Natural killer cell (primary cell): ENCODE results near the gene LBP. TPM values are rescaled to one million over a fixed set of nuclear protein-coding genes. Genes with fewer than 3 reads are reported as not detected.

Experiments
- ATAC-seq, 3 donors: fragments of 150-1000 bp in 2 of 3; fragments of 200-7000 bp in 1 of 3; cut with Tn5 transposase; 1 replicate in 1 of 3; 2 replicates in 2 of 3; pipeline ENCODE4 v1.10.0; 2021; ENCODE audit warnings: mild to moderate bottlenecking in 2 of 3, moderate library complexity in 2 of 3
- DNase-seq, 2 donors: peaks; one replicate each; pipeline versions ENCODE4 v3.0.0 to v3.0.0-alpha.2; 2013 to 2021; ENCODE audit warnings: mixed read lengths in 1 of 2
- H3K27ac ChIP-seq: one replicate; pipeline ENCODE4 v1.5.1; 2013; ENCODE audit warnings: mild to moderate bottlenecking, low read length
- H3K27me3 ChIP-seq: one replicate; pipeline ENCODE4 v1.6.1; 2013; ENCODE audit warnings: low read length; ENCODE audit not compliant: control insufficient read depth, insufficient read depth
- H3K36me3 ChIP-seq: one replicate; pipeline ENCODE4 v1.6.1; 2013; ENCODE audit warnings: low read length; ENCODE audit not compliant: control insufficient read depth, insufficient read depth
- H3K4me1 ChIP-seq: one replicate; pipeline ENCODE4 v1.6.1; 2013; ENCODE audit warnings: low read length; ENCODE audit not compliant: control insufficient read depth, insufficient read depth
- H3K4me3 ChIP-seq: one replicate; pipeline ENCODE4 v1.5.1; 2013; ENCODE audit warnings: low read length
- H3K9me3 ChIP-seq: one replicate; pipeline ENCODE4 v1.6.1; 2013; ENCODE audit warnings: low read length; ENCODE audit not compliant: control insufficient read depth, insufficient read depth
- H3K27ac Mint-ChIP-seq, 2 donors: one replicate each; pipeline ENCODE4 v1.8.0; 2022; ENCODE audit warnings: mild to moderate bottlenecking in 2 of 2, mixed read lengths in 2 of 2, moderate library complexity in 1 of 2
- H3K27me3 Mint-ChIP-seq, 2 donors: one replicate each; pipeline ENCODE4 v1.8.0; 2022; ENCODE audit warnings: low read depth in 2 of 2, mixed read lengths in 2 of 2
- H3K36me3 Mint-ChIP-seq: one replicate; pipeline ENCODE4 v1.8.0; 2022; ENCODE audit warnings: mixed read lengths
- H3K4me1 Mint-ChIP-seq, 2 donors: one replicate each; pipeline ENCODE4 v1.8.0; 2022; ENCODE audit warnings: mixed read lengths in 2 of 2
- H3K4me3 Mint-ChIP-seq: one replicate; pipeline ENCODE4 v1.8.0; 2022; ENCODE audit warnings: mild to moderate bottlenecking, moderate library complexity, mixed read lengths
- H3K9me3 Mint-ChIP-seq, 2 donors: one replicate each; pipeline ENCODE4 v1.8.0; 2022; ENCODE audit warnings: mixed read lengths in 2 of 2
- WGBS: methylation state at CpG from one replicate; pipeline ENCODE4 v1.1.7; 2013; ENCODE audit warnings: missing lambda C conversion rate; ENCODE audit not compliant: insufficient coverage; 5-methylcytosine and 5-hydroxymethylcytosine counted together
- intact Hi-C: fragments of 100-400 bp; cut with micrococcal nuclease; formaldehyde crosslinking; loops from one replicate; pipeline ENCODE4 v1.14.2; 2022
- total RNA-seq, 4 donors: library from RNA; stranded (reverse); fragments of 120-200 nt in 1 of 4; gene quantifications; one replicate each; pipeline versions ENCODE4 v1.2.3 to v1.2.4, GENCODE V29; 2013 to 2022
- TF ChIP-seq, protein P1 (sequence below): fragments of 200-600 bp; IDR thresholded peaks from one replicate; pipeline ENCODE4 v1.8.0; 2022; ENCODE audit warnings: antibody characterized with exemption

The LBP gene
- total RNA-seq, 3 donors from 2014 or later (not counting 1 experiment from before 2014, with no cell fraction given) = not detected

DNA sequence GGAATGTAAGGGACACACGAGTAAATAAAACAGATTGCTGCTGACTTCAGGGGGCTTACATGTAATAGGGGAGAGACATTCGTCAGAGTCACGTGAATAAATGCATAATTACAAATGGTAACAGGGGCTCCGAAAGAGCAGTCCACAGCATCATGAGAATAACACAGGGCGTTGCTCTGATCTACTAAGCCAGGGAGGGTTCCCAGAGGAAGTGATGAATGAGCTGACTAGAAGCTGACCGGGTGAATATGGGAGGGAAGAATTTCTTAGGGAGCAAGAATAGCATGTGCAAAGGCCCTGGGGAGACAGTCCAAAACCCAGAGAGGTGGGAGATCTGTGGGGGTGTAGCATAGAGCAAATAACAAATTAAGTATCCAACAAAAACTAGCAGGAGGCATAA lies 39.9 kb upstream of the LBP start:
- intact Hi-C loops = no loop called here
- Mint-ChIP-seq H3K9me3 (no peaks in the 10 kb centered on the region), H3K4me3 (no peak overlapping the region), H3K4me1 (peaks cover 18 to 30% of the 10 kb centered on the region in 2 donors), H3K27me3 (peaks cover 24 to 48% of the 10 kb centered on the region in 2 donors), H3K27ac (no peak overlapping the region), H3K36me3 (no peaks in the 10 kb centered on the region)
- Histone ChIP-seq H3K27me3 (peaks cover 12% of the 10 kb centered on the region), H3K4me1 (peaks cover 16% of the 10 kb centered on the region), H3K9me3 (no peaks in the 10 kb centered on the region), H3K4me3 (no peak overlapping the region), H3K36me3 (no peaks in the 10 kb centered on the region), H3K27ac (no peak overlapping the region)
- WGBS = 82% methylated on average over 6 of the region's 6 CpGs
- ATAC-seq (no peak), DNase-seq (no peak)
- TF ChIP-seq, protein P1, sequence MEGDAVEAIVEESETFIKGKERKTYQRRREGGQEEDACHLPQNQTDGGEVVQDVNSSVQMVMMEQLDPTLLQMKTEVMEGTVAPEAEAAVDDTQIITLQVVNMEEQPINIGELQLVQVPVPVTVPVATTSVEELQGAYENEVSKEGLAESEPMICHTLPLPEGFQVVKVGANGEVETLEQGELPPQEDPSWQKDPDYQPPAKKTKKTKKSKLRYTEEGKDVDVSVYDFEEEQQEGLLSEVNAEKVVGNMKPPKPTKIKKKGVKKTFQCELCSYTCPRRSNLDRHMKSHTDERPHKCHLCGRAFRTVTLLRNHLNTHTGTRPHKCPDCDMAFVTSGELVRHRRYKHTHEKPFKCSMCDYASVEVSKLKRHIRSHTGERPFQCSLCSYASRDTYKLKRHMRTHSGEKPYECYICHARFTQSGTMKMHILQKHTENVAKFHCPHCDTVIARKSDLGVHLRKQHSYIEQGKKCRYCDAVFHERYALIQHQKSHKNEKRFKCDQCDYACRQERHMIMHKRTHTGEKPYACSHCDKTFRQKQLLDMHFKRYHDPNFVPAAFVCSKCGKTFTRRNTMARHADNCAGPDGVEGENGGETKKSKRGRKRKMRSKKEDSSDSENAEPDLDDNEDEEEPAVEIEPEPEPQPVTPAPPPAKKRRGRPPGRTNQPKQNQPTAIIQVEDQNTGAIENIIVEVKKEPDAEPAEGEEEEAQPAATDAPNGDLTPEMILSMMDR = no peak

DNA sequence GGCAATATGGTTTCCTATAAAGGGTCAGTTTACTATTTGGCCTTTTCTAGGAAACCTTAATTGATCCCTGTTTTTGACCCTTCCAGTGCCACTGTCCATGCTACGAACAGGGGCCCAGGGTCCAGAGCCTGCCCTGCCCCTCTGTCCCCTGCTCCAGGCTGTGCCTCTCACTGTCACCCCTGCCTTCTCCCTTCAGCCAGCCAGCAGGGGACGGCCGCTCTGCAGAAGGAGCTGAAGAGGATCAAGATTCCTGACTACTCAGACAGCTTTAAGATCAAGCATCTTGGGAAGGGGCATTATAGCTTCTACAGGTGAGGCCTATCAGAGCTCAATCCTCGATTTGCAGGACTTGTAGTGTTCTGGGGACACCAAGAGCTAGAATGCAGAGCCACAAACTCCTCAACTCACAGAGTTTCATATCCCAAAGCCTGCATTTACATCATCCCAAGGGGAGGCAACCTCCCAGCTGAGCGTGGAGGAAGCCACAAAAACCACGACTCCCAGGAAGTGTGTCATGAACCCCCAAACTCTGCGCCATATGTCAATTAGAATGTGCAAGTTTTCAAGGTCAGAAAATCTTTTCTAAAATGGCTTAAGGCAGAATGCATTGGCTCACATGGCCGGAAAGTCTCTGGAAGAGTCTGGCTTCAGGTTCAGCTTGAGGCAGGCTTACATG lies 38.8 kb upstream of the LBP start:
- Mint-ChIP-seq H3K9me3 (no peaks in the 10 kb centered on the region), H3K27me3 (peaks cover 19 to 38% of the 10 kb centered on the region in 2 donors), H3K4me1 (peaks cover 18 to 28% of the 10 kb centered on the region in 2 donors), H3K27ac (no peak overlapping the region), H3K36me3 (no peaks in the 10 kb centered on the region), H3K4me3 (no peak overlapping the region)
- ATAC-seq (no peak), DNase-seq (no peak)
- H3K9me3 ChIP-seq = no peaks in the 10 kb centered on the region
- no peak overlapping the region for H3K27ac ChIP-seq
- TF ChIP-seq, protein P1 = no peak
- H3K36me3 ChIP-seq = no peaks in the 10 kb centered on the region
- intact Hi-C loops = no loop called here
- peaks cover 16% of the 10 kb centered on the region for H3K4me1 ChIP-seq
- 60% methylated on average over 8 of the region's 8 CpGs for WGBS
- no peak overlapping the region for H3K4me3 ChIP-seq
- peaks cover 12% of the 10 kb centered on the region for H3K27me3 ChIP-seq

DNA sequence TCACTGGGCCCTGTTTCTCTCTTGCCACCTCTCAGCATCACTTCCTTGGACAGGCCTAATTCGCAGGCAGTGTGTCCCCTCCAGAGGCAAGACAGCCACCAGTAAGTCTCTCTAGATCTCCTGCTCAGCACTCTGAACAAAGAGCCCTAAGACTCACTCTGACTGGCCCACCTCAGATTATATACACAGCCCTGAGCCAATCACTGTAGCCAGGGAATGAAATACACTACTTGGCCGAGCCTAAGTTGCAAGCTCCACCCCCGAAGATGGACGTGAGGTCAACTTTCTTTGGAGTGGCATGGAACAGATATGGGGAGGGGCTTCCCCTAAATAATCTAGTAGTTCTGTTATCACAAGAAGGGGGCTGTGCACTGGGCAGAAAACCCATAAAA lies 38.2 kb upstream of the LBP start:
- no peak for DNase-seq
- 75% methylated on average over 4 of the region's 4 CpGs for WGBS
- Histone ChIP-seq H3K27ac (no peak overlapping the region), H3K4me1 (peaks cover 16% of the 10 kb centered on the region), H3K9me3 (no peaks in the 10 kb centered on the region), H3K27me3 (peaks cover 12% of the 10 kb centered on the region), H3K36me3 (no peaks in the 10 kb centered on the region), H3K4me3 (no peak overlapping the region)
- H3K27ac Mint-ChIP-seq = no peak overlapping the region
- no peaks in the 10 kb centered on the region for H3K36me3 Mint-ChIP-seq
- peaks cover 15 to 24% of the 10 kb centered on the region in 2 donors for H3K4me1 Mint-ChIP-seq
- no peak overlapping the region for H3K4me3 Mint-ChIP-seq
- no peaks in the 10 kb centered on the region for H3K9me3 Mint-ChIP-seq
- no peak for ATAC-seq
- intact Hi-C loops = no loop called here
- H3K27me3 Mint-ChIP-seq = peaks cover 13 to 33% of the 10 kb centered on the region in 2 donors
- TF ChIP-seq, protein P1 = no peak

DNA sequence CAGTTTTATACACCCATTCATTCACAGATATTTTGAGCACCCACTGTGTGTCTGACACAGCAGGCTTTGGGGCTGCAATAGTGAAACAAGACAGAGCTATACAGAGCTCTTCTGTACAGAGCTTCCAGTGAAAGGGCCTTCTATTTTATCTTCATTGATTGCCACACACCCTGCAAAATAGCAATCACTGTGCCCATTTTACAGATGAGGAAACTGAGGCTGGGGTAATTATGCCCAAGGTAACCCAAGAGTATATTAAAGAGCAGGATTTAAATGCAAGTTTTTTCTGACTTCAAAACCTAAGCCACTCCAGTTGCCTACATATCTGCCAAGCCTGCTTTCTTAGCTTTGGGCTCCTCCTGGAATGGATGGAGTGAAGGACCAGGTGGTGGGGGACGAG lies 37.8 kb upstream of the LBP start:
- intact Hi-C loops = no loop called here
- peaks cover 16% of the 10 kb centered on the region for H3K4me1 ChIP-seq
- H3K36me3 ChIP-seq = no peaks in the 10 kb centered on the region
- ATAC-seq = no peak
- H3K27ac Mint-ChIP-seq = no peak overlapping the region
- peaks cover 12 to 29% of the 10 kb centered on the region in 2 donors for H3K27me3 Mint-ChIP-seq
- no peaks in the 10 kb centered on the region for H3K9me3 Mint-ChIP-seq
- no peak overlapping the region for H3K4me3 Mint-ChIP-seq
- H3K36me3 Mint-ChIP-seq = no peaks in the 10 kb centered on the region
- H3K4me1 Mint-ChIP-seq = peaks cover 11 to 19% of the 10 kb centered on the region in 2 donors
- H3K27ac ChIP-seq = no peak overlapping the region
- H3K9me3 ChIP-seq = no peaks in the 10 kb centered on the region
- H3K4me3 ChIP-seq = no peak overlapping the region
- TF ChIP-seq, protein P1 = no peak
- DNase-seq = no peak
- 50% methylated on average over 1 of the region's 1 CpG for WGBS
- peaks cover 12% of the 10 kb centered on the region for H3K27me3 ChIP-seq
